Nephron progenitor cell (in vitro differentiated cells): ENCODE data around the gene HCFC1.

Experiments used
- DNase-seq: peaks from one replicate; pipeline ENCODE4 v3.0.0; 2021
- H3K27ac Mint-ChIP-seq: 2 replicates; pipeline ENCODE4 v1.8.0; 2021; ENCODE audit warnings: mild to moderate bottlenecking, moderate library complexity, mixed read lengths
- H3K27me3 Mint-ChIP-seq: 2 replicates; pipeline ENCODE4 v1.8.0; 2021; ENCODE audit warnings: mild to moderate bottlenecking, low read depth, mixed read lengths; ENCODE audit not compliant: poor library complexity
- H3K36me3 Mint-ChIP-seq: 2 replicates; pipeline ENCODE4 v1.8.0; 2021; ENCODE audit warnings: low read depth, mixed read lengths
- H3K4me1 Mint-ChIP-seq: 2 replicates; pipeline ENCODE4 v1.8.0; 2021; ENCODE audit warnings: mixed read lengths
- H3K4me3 Mint-ChIP-seq: 2 replicates; pipeline ENCODE4 v1.8.0; 2021; ENCODE audit warnings: mild to moderate bottlenecking, moderate library complexity, mixed read lengths
- H3K9me3 Mint-ChIP-seq: 2 replicates; pipeline ENCODE4 v1.8.0; 2021; ENCODE audit warnings: mild to moderate bottlenecking, moderate library complexity, mixed read lengths
- CTCF ChIP-seq: fragments of 200-600 bp; sonication (generic); IDR thresholded peaks from 2 replicates; pipeline ENCODE4 v1.5.0; 2021; ENCODE audit warnings: antibody characterized with exemption

The HCFC1 gene

GRCh38 chrX:154013614-154014360, 42.2 kb upstream of the HCFC1 start:
- Mint-ChIP-seq H3K27me3 (no peaks in the 10 kb centered on the region), H3K9me3 (peaks cover 31% of the 10 kb centered on the region), H3K4me3 (no peak overlapping the region), H3K4me1 (peaks cover 9% of the 10 kb centered on the region), H3K36me3 (peaks cover 11% of the 10 kb centered on the region), H3K27ac (no peak overlapping the region)
- peak; percentile 60 for DNase-seq
- TF ChIP-seq CTCF: peak; percentile 82

GRCh38 chrX:154013001-154013421, 41.4 kb upstream of the HCFC1 start:
- peaks cover 38% of the 10 kb centered on the region for H3K9me3 Mint-ChIP-seq
- peaks cover 8% of the 10 kb centered on the region for H3K4me1 Mint-ChIP-seq
- no peak overlapping the region for H3K27ac Mint-ChIP-seq
- H3K27me3 Mint-ChIP-seq: no peaks in the 10 kb centered on the region
- no peak overlapping the region for H3K4me3 Mint-ChIP-seq
- peaks cover 16% of the 10 kb centered on the region for H3K36me3 Mint-ChIP-seq
- DNase-seq: no peak
- TF ChIP-seq CTCF: no peak

GRCh38 chrX:154012336-154012991, 40.8 kb upstream of the HCFC1 start:
- H3K27ac Mint-ChIP-seq: no peak overlapping the region
- H3K9me3 Mint-ChIP-seq: peaks cover 44% of the 10 kb centered on the region
- H3K4me1 Mint-ChIP-seq: peaks cover 14% of the 10 kb centered on the region
- no peak for DNase-seq
- no peak overlapping the region for H3K4me3 Mint-ChIP-seq
- peaks cover 21% of the 10 kb centered on the region for H3K36me3 Mint-ChIP-seq
- no peaks in the 10 kb centered on the region for H3K27me3 Mint-ChIP-seq
- no peak for TF ChIP-seq CTCF

GRCh38 chrX:154011376-154012335, 40.0 kb upstream of the HCFC1 start:
- no peak for DNase-seq
- no peak overlapping the region for H3K27ac Mint-ChIP-seq
- peaks cover 20% of the 10 kb centered on the region for H3K4me1 Mint-ChIP-seq
- H3K36me3 Mint-ChIP-seq: peaks cover 21% of the 10 kb centered on the region
- peaks cover 47% of the 10 kb centered on the region for H3K9me3 Mint-ChIP-seq
- H3K27me3 Mint-ChIP-seq: no peaks in the 10 kb centered on the region
- no peak overlapping the region for H3K4me3 Mint-ChIP-seq
- no peak for TF ChIP-seq CTCF

- H3K36me3 Mint-ChIP-seq: peaks cover 23% of the 10 kb centered on the region
- TF ChIP-seq CTCF: no peak
- H3K9me3 Mint-ChIP-seq: peaks cover 49% of the 10 kb centered on the region
- peaks cover 25% of the 10 kb centered on the region for H3K4me1 Mint-ChIP-seq
- no peak overlapping the region for H3K4me3 Mint-ChIP-seq
- no peak for DNase-seq
- H3K27ac Mint-ChIP-seq: no peak overlapping the region
- H3K27me3 Mint-ChIP-seq: no peaks in the 10 kb centered on the region
These were observed 38.9 kb upstream of the HCFC1 start for GRCh38 chrX:154010330-154011087.
